ENCODE data around the gene TOR4A.

DNA sequence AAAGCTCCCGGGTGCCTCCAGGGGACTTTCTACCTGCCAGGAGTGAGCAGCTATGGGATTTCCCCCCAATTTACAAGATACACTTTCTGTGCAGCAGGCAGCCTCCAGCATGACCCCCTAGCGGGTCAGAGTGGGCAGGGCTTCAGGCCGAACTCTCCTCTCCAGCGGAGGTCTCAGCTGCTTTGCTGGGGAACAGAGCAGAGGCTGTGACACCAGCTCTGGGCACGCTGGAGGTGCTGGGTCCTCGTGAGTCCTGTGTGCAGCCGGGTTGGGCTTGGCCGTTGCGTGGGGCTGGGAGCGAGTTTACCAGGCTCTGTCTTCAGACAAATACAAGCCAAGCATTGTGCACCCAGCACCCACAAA, 21.7 kb downstream of the TOR4A start:
- TF ChIP-seq SIN3A (IDR thresholded peaks at IDR 0.05; ENCODE audit: borderline replicate concordance, insufficient read depth, low read length) (no peak), TAF1 (IDR thresholded peaks at IDR 0.05; ENCODE audit: borderline replicate concordance, insufficient read depth, low read length) (no peak)

Data from PFSK-1 (cell line).